ENCODE data around the gene ACR.

GRCh38 chr22:50725597-50725996 is 12.4 kb upstream of the ACR start:
- TF ChIP-seq POLR2AphosphoS5 (IDR thresholded peaks at IDR 0.05; ENCODE audit: low read depth, low read length) (no peak), TAF1 (IDR thresholded peaks at IDR 0.05; ENCODE audit: low read depth, low read length) (no peak)
